H1 (cell line): ENCODE data around the gene CNTROB. TPM values are rescaled to one million over a fixed set of nuclear protein-coding genes. Genes with fewer than 3 reads are reported as not detected.

Source experiments
- CTCF ChIA-PET: fragments of 300-600 bp; sonication (Branson Sonifier 250); formaldehyde crosslinking; loops from one replicate; lab custom pipeline; 2021; ENCODE audit not compliant: partially characterized antibody; lab: Charles Lee
- POLR2A ChIA-PET: fragments of 300-600 bp; sonication (Branson Sonifier 250); formaldehyde crosslinking; loops from one replicate; lab custom pipeline; 2021; ENCODE audit warnings: inconsistent platforms; ENCODE audit not compliant: partially characterized antibody; lab: Charles Lee
- DNase-seq, 2 experiments: peaks; one replicate each; pipeline versions ENCODE4 v3.0.0 to v3.0.0-alpha.2; 2010 to 2022; ENCODE audit warnings: low spot score in 2 of 2, low read depth in 1 of 2, mixed read lengths in 1 of 2
- FAIRE-seq: peaks from 2 replicates; lab custom pipeline; 2011; peaks lifted over from hg19 to GRCh38; lab: Jason Lieb, UNC
- H2AFZ ChIP-seq: 2 replicates; pipeline ENCODE4 v1.8.1; 2012; ENCODE audit warnings: low read length, inconsistent platforms
- H2AK5ac ChIP-seq: 2 replicates; pipeline ENCODE4 v1.6.1; 2013; ENCODE audit warnings: low read depth, low read length
- H2BK120ac ChIP-seq: replicated peaks from 2 replicates; pipeline ENCODE3; 2013; ENCODE audit warnings: low read depth, low read length, inconsistent platforms
- H2BK12ac ChIP-seq: 2 replicates; pipeline ENCODE4 v1.6.1; 2013; ENCODE audit warnings: low read depth, low read length
- H2BK15ac ChIP-seq: 2 replicates; pipeline ENCODE4 v1.6.1; 2013; ENCODE audit warnings: low read length
- H2BK20ac ChIP-seq: 2 replicates; pipeline ENCODE4 v1.6.1; 2013; ENCODE audit warnings: low read length
- H2BK5ac ChIP-seq: 2 replicates; pipeline ENCODE4 v1.6.1; 2013; ENCODE audit warnings: low read depth, low read length
- H3K14ac ChIP-seq: 2 replicates; pipeline ENCODE4 v1.6.1; 2013; ENCODE audit warnings: inconsistent platforms; ENCODE audit not compliant: insufficient read length
- H3K18ac ChIP-seq: 2 replicates; pipeline ENCODE4 v1.6.1; 2013; ENCODE audit warnings: low read length; ENCODE audit errors: extremely low read depth
- H3K23ac ChIP-seq: 2 replicates; pipeline ENCODE4 v1.6.1; 2013; ENCODE audit warnings: inconsistent platforms; ENCODE audit not compliant: insufficient read length
- H3K23me2 ChIP-seq: 2 replicates; pipeline ENCODE4 v1.6.1; 2013; ENCODE audit warnings: low read depth, low read length
- H3K27ac ChIP-seq: 2 replicates; pipeline ENCODE4 v1.6.1; 2011; ENCODE audit warnings: low read depth, low read length, inconsistent platforms
- H3K27me3 ChIP-seq, 4 experiments: replicated peaks in 1 of 4; 1 replicate in 1 of 4; 2 replicates in 3 of 4; pipeline versions ENCODE4 v1.6.1 to v1.8.1; 2011 to 2013; ENCODE audit warnings: low read length in 3 of 4, mild to moderate bottlenecking in 3 of 4, inconsistent platforms in 2 of 4, mixed read lengths in 2 of 4, moderate library complexity in 1 of 4; ENCODE audit not compliant: control insufficient read depth in 3 of 4, insufficient read depth in 3 of 4; ENCODE audit errors: extremely low read depth in 1 of 4
- H3K36me3 ChIP-seq, 4 experiments: 2 replicates each; pipeline versions ENCODE4 v1.6.1 to v1.8.1; 2011 to 2013; ENCODE audit warnings: mild to moderate bottlenecking in 4 of 4, low read length in 3 of 4, moderate library complexity in 2 of 4, control low read depth in 1 of 4, inconsistent platforms in 1 of 4; ENCODE audit not compliant: insufficient read depth in 4 of 4, control insufficient read depth in 2 of 4
- H3K4ac ChIP-seq: replicated peaks from 2 replicates; pipeline ENCODE3; 2013; ENCODE audit warnings: low read length, low read depth, mixed read lengths, inconsistent platforms; ENCODE audit not compliant: insufficient read length
- H3K4me1 ChIP-seq, 4 experiments: replicated peaks in 1 of 4; 1 replicate in 1 of 4; 2 replicates in 3 of 4; pipeline versions ENCODE4 v1.6.1 to v1.8.1; 2011 to 2013; ENCODE audit warnings: low read length in 3 of 4, inconsistent platforms in 2 of 4, mixed read lengths in 1 of 4; ENCODE audit not compliant: insufficient read depth in 4 of 4, control insufficient read depth in 3 of 4
- H3K4me2 ChIP-seq, 2 experiments: 2 replicates each; pipeline versions ENCODE4 v1.6.1 to v1.8.1; 2011 to 2013; ENCODE audit warnings: low read depth in 2 of 2, low read length in 2 of 2, control low read depth in 1 of 2, inconsistent platforms in 1 of 2, mild to moderate bottlenecking in 1 of 2; ENCODE audit not compliant: insufficient read depth in 1 of 2
- H3K4me3 ChIP-seq, 4 experiments: fragments of 200-600, 300-600 bp in 1 of 4; sonication (generic), shearing (Covaris generic), sonication (Bioruptor Twin) in 1 of 4; 2 replicates each; pipeline versions ENCODE4 v1.5.1 to v1.8.1; 2011 to 2016; ENCODE audit warnings: low read length in 4 of 4, low read depth in 3 of 4, control low read depth in 2 of 4, inconsistent platforms in 2 of 4, mild to moderate bottlenecking in 2 of 4, mixed read lengths in 1 of 4, moderate library complexity in 1 of 4; ENCODE audit not compliant: insufficient read depth in 2 of 4; ENCODE audit errors: extremely low read depth in 1 of 4
- H3K56ac ChIP-seq: replicated peaks from 2 replicates; pipeline ENCODE3; 2013; ENCODE audit warnings: low read depth, mild to moderate bottlenecking, mixed read lengths, low read length, inconsistent platforms; ENCODE audit not compliant: insufficient read length
- H3K79me1 ChIP-seq: 2 replicates; pipeline ENCODE4 v1.6.1; 2013; ENCODE audit warnings: low read depth, low read length, control low read depth
- H3K79me2 ChIP-seq, 2 experiments: 2 replicates each; pipeline versions ENCODE4 v1.6.1 to v1.8.1; 2012 to 2013; ENCODE audit warnings: low read length in 2 of 2, mild to moderate bottlenecking in 2 of 2, inconsistent platforms in 1 of 2; ENCODE audit not compliant: insufficient read depth in 2 of 2, control insufficient read depth in 1 of 2
- H3K9ac ChIP-seq, 4 experiments: replicated peaks in 1 of 4; 1 replicate in 1 of 4; 2 replicates in 3 of 4; pipeline versions ENCODE4 v1.6.1 to v1.8.1; 2011 to 2013; ENCODE audit warnings: low read depth in 3 of 4, low read length in 3 of 4, control low read depth in 2 of 4, mild to moderate bottlenecking in 2 of 4, moderate library complexity in 2 of 4, inconsistent platforms in 1 of 4; ENCODE audit errors: extremely low read depth in 1 of 4
- H3K9me3 ChIP-seq, 2 experiments: 2 replicates each; pipeline versions ENCODE4 v1.6.1 to v1.8.1; 2012 to 2013; ENCODE audit warnings: mild to moderate bottlenecking in 2 of 2, moderate library complexity in 2 of 2, control low read depth in 1 of 2, inconsistent platforms in 1 of 2, low read depth in 1 of 2, low read length in 1 of 2, mixed read lengths in 1 of 2; ENCODE audit not compliant: insufficient read depth in 2 of 2
- H4K20me1 ChIP-seq, 2 experiments: replicated peaks in 1 of 2; 2 replicates each; pipeline versions ENCODE3 to v1.8.1; 2011 to 2013; ENCODE audit warnings: inconsistent platforms in 2 of 2, low read length in 2 of 2, mild to moderate bottlenecking in 1 of 2; ENCODE audit not compliant: insufficient read depth in 2 of 2, control insufficient read depth in 1 of 2
- H4K5ac ChIP-seq: 2 replicates; pipeline ENCODE4 v1.6.1; 2013; ENCODE audit warnings: low read length, low read depth, mixed read lengths, inconsistent platforms; ENCODE audit not compliant: insufficient read length
- H4K8ac ChIP-seq: 2 replicates; pipeline ENCODE4 v1.8.0; 2013; ENCODE audit warnings: mild to moderate bottlenecking, moderate library complexity, low read length, inconsistent platforms; ENCODE audit not compliant: insufficient read depth; ENCODE audit errors: extremely low read depth
- H4K91ac ChIP-seq: replicated peaks from 2 replicates; pipeline ENCODE3; 2013; ENCODE audit warnings: low read length, mixed read lengths, inconsistent platforms; ENCODE audit not compliant: insufficient read length
- BACH1 ChIP-seq: IDR thresholded peaks from 2 replicates; pipeline ENCODE4 v1.6.1; 2012; ENCODE audit warnings: low read length, improper control_type of control experiment
- BRCA1 ChIP-seq: IDR thresholded peaks from 2 replicates; pipeline ENCODE4 v1.6.1; 2012; ENCODE audit warnings: low read depth, low read length, improper control_type of control experiment
- CBX5 ChIP-seq: fragments of 300-800, 300-1000 bp; sonication (generic); IDR thresholded peaks from 2 replicates; pipeline ENCODE4 v1.7.1; 2016; ENCODE audit warnings: antibody characterized with exemption, low read length, low read depth
- CEBPB ChIP-seq: IDR thresholded peaks from 2 replicates; pipeline ENCODE4 v1.6.1; 2012; ENCODE audit warnings: low read depth, low read length
- GABPA ChIP-seq: IDR thresholded peaks from 2 replicates; pipeline ENCODE4 v1.6.1; 2011; ENCODE audit warnings: mild to moderate bottlenecking, low read length, moderate library complexity, borderline replicate concordance; ENCODE audit not compliant: insufficient read depth
- GTF2F1 ChIP-seq: IDR thresholded peaks from 2 replicates; pipeline ENCODE4 v1.6.1; 2012; ENCODE audit warnings: low read depth, low read length, improper control_type of control experiment, borderline replicate concordance
- HDAC6 ChIP-seq: IDR thresholded peaks from one replicate; pipeline ENCODE4 v1.7.1; 2012; ENCODE audit warnings: low read depth, mild to moderate bottlenecking, inconsistent platforms, low read length, moderate library complexity
- NRF1 ChIP-seq: IDR thresholded peaks from 2 replicates; pipeline ENCODE4 v1.6.1; 2011; ENCODE audit warnings: mild to moderate bottlenecking, low read depth, low read length, improper control_type of control experiment
- POLR2A ChIP-seq, 2 experiments: IDR thresholded peaks; 1 replicate in 1 of 2; 2 replicates in 1 of 2; pipeline ENCODE4 v1.6.1; 2011; ENCODE audit warnings: low read depth in 2 of 2, low read length in 2 of 2, mild to moderate bottlenecking in 2 of 2; ENCODE audit errors: control extremely low read depth in 1 of 2
- SAP30 ChIP-seq: fragments of 300-600 bp; sonication (generic); IDR thresholded peaks from 2 replicates; pipeline ENCODE4 v1.7.1; 2012; ENCODE audit warnings: low read length, moderate library complexity, mild to moderate bottlenecking, inconsistent platforms; ENCODE audit not compliant: insufficient read depth, insufficient replicate concordance
- TAF1 ChIP-seq: IDR thresholded peaks from 2 replicates; pipeline ENCODE4 v1.6.1; 2011; ENCODE audit warnings: mild to moderate bottlenecking, low read depth, low read length
- TCF12 ChIP-seq: IDR thresholded peaks from 2 replicates; pipeline ENCODE4 v1.6.1; 2011; ENCODE audit warnings: low read depth, mild to moderate bottlenecking, low read length
- WGBS, 2 experiments: shearing (Covaris generic) in 1 of 2; methylation state at CpG; one replicate each; pipeline versions ENCODE4 v1.1.6 to v1.1.7; 2013 to 2015; ENCODE audit warnings: low lambda C conversion rate in 2 of 2, mixed read lengths in 2 of 2, inconsistent platforms in 1 of 2, low coverage in 1 of 2, missing lambda C conversion rate in 1 of 2; ENCODE audit not compliant: insufficient replicate concordance in 2 of 2, insufficient coverage in 1 of 2, insufficient read length in 1 of 2; ENCODE audit errors: extremely low coverage in 1 of 2, missing lambda C conversion rate in 1 of 2; 5-methylcytosine and 5-hydroxymethylcytosine counted together
- polyA plus RNA-seq, 7 experiments: library from polyadenylated mRNA; depleted of rRNA in 3 of 7; stranded (reverse) in 5 of 7; unstranded in 2 of 7; fragments of >200 nt in 5 of 7; fragments of 200-250 nt in 2 of 7; gene quantifications; 1 replicate in 5 of 7; 2 replicates in 1 of 7; 4 replicates in 1 of 7; pipeline versions ENCODE4 v1.2.1 to v1.2.3, GENCODE V29; 2011 to 2013; ENCODE audit warnings: missing spikeins in 2 of 7, mixed read lengths in 2 of 7
- total RNA-seq: library from RNA; stranded (reverse); fragmentation: NEBNext Ultra II Directional; extraction: Animal tissue kit (Norgen Biotek cat#: 25700); gene quantifications from 2 replicates; pipeline ENCODE4 v1.2.1, GENCODE V29; 2021
- TF ChIP-seq, protein P1 (sequence below): IDR thresholded peaks from 2 replicates; pipeline ENCODE4 v1.6.1; 2012; ENCODE audit warnings: low read length, inconsistent platforms

The CNTROB gene
- total and polyA plus RNA-seq, 2 of the 8 experiments (the other 6 are each of a cell fraction or from before 2014, with no cell fraction given) = 20.5 to 31.9 TPM

- no peak overlapping the region for H3K56ac ChIP-seq
- H2AK5ac ChIP-seq = no peak overlapping the region
- H4K20me1 ChIP-seq = no peaks in the 10 kb centered on the region
- no peak overlapping the region for H4K5ac ChIP-seq
- no peak overlapping the region for H2AFZ ChIP-seq
- H3K36me3 ChIP-seq = no peaks in the 10 kb centered on the region
- H2BK20ac ChIP-seq = no peak overlapping the region
- no peak overlapping the region for H2BK12ac ChIP-seq
- no peak overlapping the region for H3K23ac ChIP-seq
- no peak overlapping the region for H4K91ac ChIP-seq
- no peak overlapping the region for H3K18ac ChIP-seq
- H3K9me3 ChIP-seq = no peaks in the 10 kb centered on the region
- H2BK15ac ChIP-seq = no peak overlapping the region
- H3K14ac ChIP-seq = no peak overlapping the region
- H3K79me2 ChIP-seq = no peaks in the 10 kb centered on the region
- no peak overlapping the region for H3K9ac ChIP-seq
- no peak overlapping the region for H3K4me2 ChIP-seq
- ChIA-PET CTCF (interaction anchor here (0.7 to 7.1 kb wide), 2 partner anchors 18 to 49 kb away, joined by 3 to 104 read pairs; no protein-coding TSS in a partner anchor), POLR2A (no interaction called here)
- H3K4me1 ChIP-seq = no peaks in the 10 kb centered on the region
- 78% methylated on average over 2 of the region's 2 CpGs; no CpG with 5 or more reads in 1 of the 2 experiments for WGBS, 2 experiments
- H3K4me3 ChIP-seq = no peak overlapping the region
- no peak overlapping the region for H3K27ac ChIP-seq
- H3K4ac ChIP-seq = no peak overlapping the region
- H4K8ac ChIP-seq = no peak overlapping the region
- H3K79me1 ChIP-seq = no peaks in the 10 kb centered on the region
- no peaks in the 10 kb centered on the region for H3K23me2 ChIP-seq
- DNase-seq = no peak
- no peaks in the 10 kb centered on the region for H3K27me3 ChIP-seq
- FAIRE-seq = no peak
- no peak overlapping the region for H2BK120ac ChIP-seq
- no peak overlapping the region for H2BK5ac ChIP-seq
- TF ChIP-seq BACH1 (no peak), NRF1 (no peak), GABPA (no peak), HDAC6 (no peak), CEBPB (no peak), GTF2F1 (no peak), CBX5 (no peak), BRCA1 (no peak), TCF12 (no peak), TAF1 (no peak), POLR2A (IDR thresholded peaks at IDR 0.05; ENCODE audit: control extremely low read depth in 1 of 2, low read depth in 2 of 2, low read length in 2 of 2) (no peak), SAP30 (no peak)
- TF ChIP-seq, protein P1, sequence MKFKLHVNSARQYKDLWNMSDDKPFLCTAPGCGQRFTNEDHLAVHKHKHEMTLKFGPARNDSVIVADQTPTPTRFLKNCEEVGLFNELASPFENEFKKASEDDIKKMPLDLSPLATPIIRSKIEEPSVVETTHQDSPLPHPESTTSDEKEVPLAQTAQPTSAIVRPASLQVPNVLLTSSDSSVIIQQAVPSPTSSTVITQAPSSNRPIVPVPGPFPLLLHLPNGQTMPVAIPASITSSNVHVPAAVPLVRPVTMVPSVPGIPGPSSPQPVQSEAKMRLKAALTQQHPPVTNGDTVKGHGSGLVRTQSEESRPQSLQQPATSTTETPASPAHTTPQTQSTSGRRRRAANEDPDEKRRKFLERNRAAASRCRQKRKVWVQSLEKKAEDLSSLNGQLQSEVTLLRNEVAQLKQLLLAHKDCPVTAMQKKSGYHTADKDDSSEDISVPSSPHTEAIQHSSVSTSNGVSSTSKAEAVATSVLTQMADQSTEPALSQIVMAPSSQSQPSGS = no peak
Observed at GRCh38 chr17:7967751-7968150, 35.7 kb downstream of the CNTROB start.
